Stimulated activated CD4-positive, alpha-beta T cell treated with anti-CD3 and anti-CD28 coated beads, Interleukin-12 subunit alpha, Interleukin-12 subunit beta, amount 100 ng/mL, for 48 hours (primary cell): ENCODE results near the gene GPD1L.
"Not testable (repeated sequence)": the region's sequence is repeated elsewhere in the genome, so short reads cannot be mapped to it uniquely, and the experiment has no call there.

Source experiments
- DNase-seq, 3 donors: peaks; one replicate each; pipeline ENCODE4 v3.0.0-alpha.2; 2020; ENCODE audit warnings: low read depth in 2 of 3, low spot score in 1 of 3

GPD1L gene

DNA sequence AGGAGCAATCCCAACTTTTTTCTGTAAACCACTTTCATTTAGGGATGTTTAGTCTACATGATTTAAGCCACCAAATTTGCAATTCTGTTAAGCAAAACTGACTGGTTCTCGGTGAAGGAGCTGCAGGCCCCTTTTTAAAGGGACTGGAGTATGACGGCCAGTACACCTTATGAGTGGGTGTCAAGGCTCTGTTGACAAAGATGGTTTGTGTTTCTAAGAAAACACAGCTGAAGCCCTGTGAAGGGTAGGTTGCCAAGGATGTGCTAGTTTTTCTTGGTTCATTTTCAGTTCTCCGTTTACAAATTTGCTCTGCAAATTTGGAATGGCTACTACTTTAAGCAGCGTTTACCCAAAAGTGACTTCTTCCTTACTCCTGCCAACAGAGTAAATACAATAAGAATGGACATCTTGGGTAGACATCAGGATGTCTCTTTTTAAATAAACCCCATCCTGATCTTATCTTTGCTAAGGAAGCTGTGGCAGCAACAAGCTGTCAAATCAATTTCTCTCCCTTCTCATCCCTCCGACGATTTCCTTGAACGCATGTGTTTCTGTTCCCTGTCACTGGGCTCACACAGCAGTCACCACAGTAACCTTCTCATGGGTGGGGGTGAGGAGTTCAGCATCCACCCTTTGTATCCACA lies 73.8 kb downstream of the GPD1L start:
- DNase-seq: no peak

DNA sequence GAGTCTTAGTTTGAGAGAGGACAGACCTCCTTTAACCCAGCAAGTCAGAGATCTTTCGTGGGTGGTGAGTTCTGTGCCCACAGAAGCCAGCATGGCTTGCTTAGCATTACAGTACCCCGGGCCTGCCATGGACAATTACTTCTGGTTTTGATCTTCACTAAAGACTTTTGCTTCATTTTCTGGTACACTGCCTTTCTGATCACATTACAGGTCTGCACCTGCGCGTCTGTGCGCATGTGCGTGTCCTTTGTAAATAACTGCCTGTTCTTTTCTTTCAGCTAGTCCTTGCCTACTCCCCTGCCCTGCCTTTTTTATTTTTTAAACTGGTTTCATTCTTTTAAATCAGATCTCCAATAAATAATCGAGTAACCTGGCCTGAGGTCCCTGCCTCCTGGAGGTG lies 74.9 kb downstream of the GPD1L start:
- DNase-seq: no peak

DNA sequence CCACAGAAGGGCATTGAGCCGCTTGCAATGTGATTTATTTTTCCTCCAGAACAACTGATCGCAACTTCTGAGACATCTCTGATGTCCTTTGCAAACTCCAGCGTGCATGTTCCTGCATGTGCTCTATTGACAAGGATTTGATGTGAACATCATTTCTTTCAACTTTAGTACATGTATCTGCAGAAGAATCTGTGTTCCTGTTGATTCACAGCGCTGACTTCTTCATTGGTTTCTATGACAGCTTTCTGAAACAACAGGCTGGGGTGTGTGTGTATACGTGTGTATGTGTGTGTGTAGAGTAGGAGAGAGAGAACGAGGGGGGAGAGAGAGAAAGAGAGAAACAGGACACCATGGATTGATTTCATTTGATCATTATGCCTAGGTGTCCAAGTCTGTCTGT lies 75.4 kb downstream of the GPD1L start:
- no peak for DNase-seq

DNA sequence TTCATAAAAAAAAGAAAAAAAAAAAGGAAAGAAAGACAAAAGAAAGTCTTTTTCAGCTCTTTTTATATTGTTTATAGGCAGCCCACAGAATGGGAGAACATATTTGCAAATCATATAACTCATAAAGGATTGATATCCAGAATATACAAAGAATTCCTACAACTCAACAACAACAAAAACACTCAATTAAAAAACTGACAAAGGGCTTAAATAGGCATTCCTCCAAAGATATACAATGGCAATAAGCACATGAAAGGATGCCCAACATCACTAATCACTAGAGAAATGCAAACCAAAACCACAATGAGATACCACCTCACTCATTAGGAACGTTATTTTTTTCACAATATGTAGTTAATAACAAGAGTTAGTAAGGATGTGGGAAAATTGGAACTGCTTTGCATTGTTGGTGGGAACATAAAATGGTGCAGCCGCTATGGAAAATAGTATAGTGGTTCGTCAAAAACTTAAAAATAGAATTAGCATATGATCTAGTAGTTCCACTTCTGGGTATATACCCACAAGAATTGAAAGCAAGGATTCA lies 77.8 kb downstream of the GPD1L start:
- no peak for DNase-seq

DNA sequence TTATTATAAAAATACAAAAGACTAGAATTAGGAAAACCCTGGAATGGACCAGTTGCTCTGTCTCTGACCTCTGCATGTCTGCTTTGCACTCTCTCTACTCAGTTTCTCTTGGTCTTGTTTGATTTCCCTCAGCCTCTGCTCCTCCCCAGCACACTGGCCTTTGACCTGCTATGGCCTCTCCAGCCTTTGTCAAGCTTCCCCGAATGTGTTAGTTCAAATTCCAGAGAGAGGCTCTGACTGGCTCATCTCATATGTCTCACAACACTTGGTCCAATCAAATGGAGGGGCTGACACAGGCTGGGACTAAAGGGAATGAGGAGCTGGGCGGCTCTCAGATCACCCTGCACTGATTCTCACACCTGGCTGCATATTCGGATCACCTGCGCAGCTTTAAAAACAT lies 79.7 kb downstream of the GPD1L start:
- no peak for DNase-seq

DNA sequence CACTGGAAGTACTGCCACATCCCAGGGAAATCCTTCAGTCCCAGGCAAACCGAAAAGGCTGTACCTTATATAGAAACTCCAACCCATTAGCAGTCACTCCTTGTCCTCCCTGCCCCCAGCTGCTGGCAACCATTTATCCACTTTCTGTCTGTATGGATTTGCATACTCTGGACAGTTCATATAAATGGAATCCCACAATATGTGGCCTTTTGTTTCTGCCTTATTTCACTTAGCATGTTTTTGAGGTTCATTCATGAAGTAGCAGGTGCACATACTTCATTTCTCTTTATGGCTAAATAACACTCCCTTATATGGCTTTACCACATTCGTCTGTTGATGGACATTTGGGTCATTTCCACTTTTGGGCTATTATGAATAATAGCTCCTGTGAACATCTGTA lies 80.5 kb downstream of the GPD1L start:
- DNase-seq: no peak

DNA sequence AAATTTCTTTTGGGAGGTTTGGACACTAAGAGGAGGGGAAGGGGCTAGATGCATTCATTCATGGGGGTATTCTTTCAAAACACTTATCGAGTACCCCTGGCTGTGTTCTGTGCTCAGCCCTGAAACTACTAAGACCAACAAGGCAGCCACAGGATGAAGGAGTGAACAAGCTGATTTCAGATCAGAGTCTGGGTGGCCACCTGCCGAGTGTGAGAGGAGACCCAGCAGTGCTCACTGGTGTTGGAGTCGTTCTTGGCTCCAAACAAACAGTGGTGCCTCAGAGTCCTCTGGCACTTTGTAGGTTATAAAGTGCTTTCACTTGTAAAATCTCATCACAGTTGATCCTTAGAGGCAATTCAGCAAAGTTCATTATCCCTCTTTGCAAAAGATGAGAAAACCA lies 83.3 kb downstream of the GPD1L start:
- DNase-seq: no peak

DNA sequence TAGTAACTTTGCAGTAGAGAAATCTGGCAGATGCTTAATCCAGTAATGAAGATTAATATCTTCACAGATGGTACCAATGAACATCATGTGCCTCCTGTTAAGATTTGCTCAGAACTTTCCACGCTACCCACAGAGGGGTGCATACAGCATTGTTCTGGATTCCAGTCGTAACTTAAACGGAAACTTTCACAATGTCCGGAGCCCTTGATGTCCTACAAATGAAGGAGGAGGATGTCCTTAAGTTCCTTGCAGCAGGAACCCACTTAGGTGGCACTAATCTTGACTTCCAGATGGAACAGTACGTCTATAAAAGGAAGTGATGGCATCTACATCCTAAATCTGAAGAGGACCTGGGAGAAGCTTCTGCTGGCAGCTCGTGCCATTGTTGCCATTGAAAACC lies 84.1 kb downstream of the GPD1L start:
- DNase-seq: not testable (repeated sequence)

DNA sequence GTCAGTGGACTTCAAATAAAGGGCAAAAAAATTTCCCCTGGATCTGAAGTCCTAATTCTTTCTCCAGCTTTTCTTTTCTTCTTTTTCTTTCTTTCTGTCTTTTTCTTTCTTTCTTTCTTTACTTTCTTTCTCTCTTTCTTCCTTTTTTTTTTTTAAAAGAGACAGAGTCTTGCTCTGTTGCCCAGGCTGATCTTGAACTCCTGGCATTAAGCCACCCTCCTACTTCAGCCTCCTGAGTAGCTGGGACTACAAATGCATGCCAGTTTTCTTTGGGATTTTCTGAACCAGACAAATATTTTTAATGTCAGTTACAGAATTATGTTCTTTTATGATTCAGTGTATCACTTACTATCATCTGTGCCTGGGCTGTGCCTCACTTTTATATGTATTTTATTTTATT lies 86.7 kb downstream of the GPD1L start:
- DNase-seq: no peak

DNA sequence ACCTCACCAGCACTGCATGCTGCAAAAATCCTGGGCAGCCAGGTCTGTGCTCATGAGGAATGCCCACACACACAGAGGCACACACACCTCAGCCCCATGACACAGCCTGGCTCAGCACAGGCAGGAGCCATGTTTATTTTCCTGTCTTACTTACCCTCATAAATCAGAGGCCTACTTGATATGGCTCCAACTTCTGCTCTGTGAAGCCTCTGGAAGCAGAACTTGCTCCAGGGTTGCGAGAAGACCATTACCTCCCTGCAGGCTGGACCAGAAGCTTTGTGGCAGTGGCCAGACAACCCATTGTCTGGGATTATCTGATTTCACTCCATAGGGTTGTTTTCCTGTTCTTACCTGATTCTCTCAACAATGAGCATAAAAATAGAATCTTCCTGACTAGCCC lies 88.2 kb downstream of the GPD1L start:
- no peak for DNase-seq

DNA sequence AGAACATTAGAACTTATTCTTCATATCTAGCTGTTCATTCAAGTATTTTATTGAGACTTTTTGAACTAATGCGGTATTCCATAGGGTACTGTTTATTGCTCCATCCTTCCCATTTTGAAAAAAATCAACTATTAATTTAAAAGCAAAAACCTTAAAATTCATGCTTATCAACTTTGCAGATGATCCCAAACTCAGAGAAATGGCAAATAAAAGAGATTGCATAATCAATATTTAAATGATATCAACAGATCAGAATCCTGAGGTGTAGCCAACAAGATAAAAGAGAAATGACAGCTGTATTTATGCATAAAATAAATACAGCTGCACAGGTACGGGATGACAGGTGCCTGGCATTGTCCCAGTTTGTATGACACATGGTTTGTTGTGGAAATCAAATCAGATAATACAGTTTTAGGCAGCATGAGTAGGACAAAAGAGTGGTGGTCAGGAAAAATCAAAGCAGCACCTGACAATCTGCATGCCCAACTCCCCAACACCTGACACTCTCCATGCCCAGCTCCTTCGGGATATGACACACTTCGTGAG lies 89.6 kb downstream of the GPD1L start:
- DNase-seq: no peak

DNA sequence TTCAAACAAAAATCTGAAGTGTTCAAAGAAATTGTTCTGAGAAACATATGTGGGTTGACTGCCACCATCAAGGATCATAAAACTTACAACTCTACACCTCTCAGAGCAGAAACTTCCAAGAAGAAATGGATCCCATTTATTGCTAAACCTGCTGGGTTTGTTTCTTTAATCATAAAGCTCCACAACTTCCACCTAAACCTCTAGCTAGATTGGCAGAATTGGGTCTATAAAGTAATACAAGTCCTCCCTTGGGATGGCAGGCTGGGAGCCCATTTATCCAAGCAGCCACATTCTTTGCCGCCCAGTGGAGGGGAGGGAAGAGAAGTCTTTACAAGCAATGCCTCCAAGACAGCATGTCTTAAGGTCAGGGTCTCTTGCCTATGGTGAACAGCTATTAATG lies 91.6 kb downstream of the GPD1L start:
- DNase-seq: no peak

DNA sequence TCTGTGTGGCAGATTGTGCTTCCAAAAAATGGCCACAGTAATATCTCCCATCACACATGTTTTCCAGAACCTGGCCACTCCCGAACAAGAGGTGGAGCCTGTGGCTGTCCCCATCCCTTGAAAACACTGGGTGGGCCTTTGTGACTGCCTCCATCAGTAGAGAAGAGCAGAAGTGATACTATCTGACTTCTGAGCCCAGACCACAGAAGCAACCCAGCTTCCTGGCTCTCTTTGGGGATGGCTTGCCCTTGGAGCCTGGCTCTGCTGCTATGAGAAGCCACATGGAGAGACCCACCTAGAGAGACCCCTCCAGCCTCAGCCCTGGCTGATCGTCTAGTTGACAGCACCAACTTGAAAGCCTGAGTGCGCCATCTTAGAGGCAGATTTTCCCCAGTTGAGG lies 92.3 kb downstream of the GPD1L start:
- no peak for DNase-seq

DNA sequence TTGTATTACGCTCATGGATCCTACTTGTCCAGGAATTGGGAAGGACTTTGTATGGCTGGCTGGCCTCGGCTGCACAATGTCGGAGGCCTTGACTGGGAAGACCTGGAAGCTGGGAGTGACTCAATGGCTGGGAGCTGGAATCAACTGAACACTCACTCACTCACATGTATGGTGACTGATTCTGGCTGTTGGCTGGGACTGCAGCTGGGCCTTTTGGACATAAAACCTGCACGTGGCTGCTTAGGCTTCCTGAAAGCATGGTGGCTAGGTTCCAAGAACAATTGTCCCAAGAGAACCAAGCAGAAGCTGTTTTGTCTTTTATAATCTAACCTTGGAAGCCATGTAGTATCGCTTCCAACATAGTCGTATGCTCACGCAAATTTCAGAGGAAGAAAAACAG lies 94.1 kb downstream of the GPD1L start:
- no peak for DNase-seq

DNA sequence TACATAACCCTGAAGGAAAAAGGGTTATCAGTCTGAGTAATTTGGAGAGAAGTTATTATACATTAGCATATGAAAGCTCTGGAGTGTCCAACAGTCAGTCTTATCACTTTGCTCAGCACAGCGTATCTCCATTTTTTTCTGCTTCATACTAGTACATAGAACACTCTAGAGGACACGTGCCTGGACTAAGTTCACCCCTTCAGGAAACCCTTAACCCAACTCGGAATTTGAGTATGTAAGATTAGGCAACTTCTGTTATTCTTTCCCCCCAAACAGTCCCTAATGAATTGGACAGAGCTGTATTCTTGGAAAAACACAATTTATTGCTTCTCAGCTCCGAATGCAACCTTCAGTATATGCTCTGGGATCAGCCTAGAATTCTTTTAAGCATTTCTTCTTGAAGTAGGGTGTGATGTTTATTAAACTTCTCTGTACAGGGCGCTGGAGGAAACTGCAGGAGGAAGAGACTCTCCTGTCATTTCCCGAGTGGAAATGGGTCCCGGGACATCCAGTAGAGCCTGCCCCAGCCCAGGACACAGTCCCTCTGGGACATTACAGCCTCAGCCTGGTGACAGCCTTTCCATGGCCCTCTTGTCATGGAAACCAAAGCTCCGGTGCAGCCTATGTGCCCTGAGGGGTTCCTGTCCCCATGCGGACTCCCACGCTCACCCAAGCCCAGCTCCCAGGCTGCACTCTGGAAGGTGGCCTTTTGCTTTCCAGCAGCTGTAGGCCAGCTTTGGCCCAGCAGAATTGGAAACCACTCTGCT lies 94.8 kb downstream of the GPD1L start:
- no peak for DNase-seq

DNA sequence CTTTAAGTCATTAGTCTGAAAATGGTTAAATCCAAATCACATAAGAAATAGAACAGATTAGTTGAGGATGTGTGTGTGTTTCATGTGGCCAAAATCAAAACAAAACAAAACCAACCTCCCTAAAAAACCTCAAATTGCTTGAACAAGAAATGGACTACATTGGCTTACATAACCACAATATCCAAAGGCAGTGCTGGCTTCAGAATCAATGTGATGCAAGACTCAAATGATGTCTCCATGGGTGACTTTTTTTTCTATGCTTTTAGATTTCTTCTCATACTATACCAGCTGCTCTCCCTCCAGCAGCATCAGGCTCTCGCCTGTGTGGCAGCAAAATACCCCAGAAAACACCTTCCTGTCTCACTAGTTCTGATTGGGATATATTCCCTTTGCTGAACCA lies 96.1 kb downstream of the GPD1L start:
- no peak for DNase-seq

DNA sequence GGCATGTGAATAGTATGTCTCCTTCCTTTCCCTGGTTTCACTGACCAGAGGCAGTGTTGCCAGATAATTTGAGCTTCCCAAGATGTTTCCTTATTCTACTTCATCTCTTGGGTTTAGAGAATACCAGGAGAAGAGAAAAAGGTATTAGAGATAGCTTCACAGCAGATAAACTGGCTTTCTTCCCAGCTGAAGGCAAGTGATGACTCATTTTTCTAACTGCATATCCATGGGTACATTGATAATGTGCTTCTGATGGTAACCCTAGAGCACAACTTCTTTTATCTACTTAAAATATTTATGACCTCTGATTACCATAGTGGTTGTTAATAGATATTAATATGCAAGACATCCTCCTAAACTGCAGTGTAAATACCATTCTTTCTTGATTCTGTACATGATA lies 97.4 kb downstream of the GPD1L start:
- DNase-seq: no peak

DNA sequence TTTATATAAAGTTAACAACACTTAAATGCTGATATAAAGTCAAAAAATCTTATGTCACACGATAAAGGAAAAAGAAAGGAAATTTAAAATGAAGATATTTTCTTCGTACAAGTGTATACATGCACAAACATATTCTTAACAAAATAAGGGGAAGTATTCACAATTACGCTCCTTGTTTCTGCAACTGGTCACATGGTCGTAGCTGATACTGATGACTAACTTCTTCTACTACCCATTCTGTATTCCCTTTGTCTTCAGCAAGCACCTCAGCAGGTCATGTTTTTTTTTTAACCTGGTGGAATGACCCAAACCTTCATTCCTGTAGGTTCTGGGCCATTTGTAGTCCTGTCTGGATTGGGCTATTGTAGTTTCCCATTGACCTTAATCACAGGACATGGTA lies 102.0 kb downstream of the GPD1L start:
- no peak for DNase-seq

DNA sequence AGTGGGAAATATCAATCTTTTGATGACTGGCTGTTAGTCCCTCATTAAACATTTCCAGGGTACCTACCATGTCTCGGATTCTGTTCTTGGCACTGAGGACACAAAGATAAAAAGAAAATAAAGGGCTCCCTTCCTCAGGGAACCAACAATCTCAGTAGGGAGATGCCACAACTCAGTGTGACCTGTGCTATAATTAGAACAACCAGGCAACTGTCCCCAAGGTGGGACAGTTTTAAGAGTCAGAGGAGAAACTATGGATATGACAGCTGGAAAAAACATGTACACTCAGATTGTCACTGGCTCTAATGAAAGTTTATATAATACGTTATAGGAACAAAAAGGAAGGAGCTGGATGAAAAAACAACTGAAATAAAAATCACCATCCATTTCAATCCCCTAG lies 108.8 kb downstream of the GPD1L start:
- no peak for DNase-seq

DNA sequence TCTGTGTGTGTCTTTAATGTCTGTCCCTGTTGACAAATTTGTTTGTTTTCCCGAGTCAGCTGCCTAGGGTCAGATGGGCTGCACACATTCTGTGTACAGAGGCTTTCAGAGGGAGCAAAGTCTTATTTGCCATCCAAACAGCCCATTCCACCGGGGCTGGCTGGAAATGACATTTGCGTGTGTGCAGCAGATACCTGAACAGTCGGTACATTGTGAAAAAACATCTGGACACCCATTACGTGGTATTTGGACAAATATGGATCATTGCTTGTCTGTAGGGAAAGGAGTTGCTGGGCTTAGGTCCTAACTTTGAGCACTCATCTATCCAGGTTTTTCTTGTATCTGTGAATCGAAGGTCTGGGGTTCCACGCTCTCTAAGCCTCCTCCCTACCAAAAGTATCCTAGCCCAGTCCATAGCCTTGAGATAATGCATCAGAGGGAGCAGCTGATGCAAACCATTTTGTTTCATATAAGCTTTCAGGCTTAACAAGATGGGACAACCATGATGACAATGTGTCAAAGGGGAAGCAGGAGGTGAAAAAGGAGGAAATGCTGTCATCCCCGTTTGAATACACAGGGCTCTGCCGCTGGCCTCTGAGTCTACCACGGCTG lies 109.9 kb downstream of the GPD1L start:
- DNase-seq: no peak

DNA sequence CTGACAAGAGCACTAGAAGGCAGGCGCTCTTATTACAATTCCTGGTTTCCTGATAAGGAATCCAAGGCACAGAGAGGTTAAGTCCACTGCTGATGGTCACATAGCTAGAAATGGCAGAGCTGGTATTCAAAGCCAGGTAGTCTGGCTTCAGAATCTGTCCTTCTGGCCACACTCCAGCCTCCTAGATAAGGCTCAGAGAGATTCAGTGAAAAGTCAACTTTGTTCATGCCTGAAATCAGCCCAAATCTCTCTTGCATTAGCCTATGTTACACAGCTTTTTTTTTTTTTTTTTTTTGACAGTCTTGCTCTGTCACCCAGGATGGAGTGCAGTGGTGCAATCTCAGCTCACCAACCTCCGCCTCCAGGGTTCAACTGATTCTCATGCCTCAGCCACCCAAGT lies 110.9 kb downstream of the GPD1L start:
- no peak for DNase-seq
